ENCODE data around the gene SLC12A7.

- TF ChIP-seq CTCF (IDR thresholded peaks at IDR 0.05 in 8 of 11, conservative IDR thresholded peaks at IDR 0.05 in 3 of 11): no peak
- TF ChIP-seq POLR2AphosphoS5 (IDR thresholded peaks at IDR 0.05): no peak
- no peak for TF ChIP-seq POLR2A (IDR thresholded peaks at IDR 0.05)
These were observed 48.0 kb upstream of the SLC12A7 start for GRCh38 chr5:1159774-1160406.

Data from spleen (tissue), 7 donors.